ENCODE measurements around the gene TOE1.

GRCh38 chr1:45305231-45305630 lies 34.7 kb upstream of the TOE1 start:
- no peak for TF ChIP-seq CTCF (IDR thresholded peaks at IDR 0.05; ENCODE audit: low read length)
- no peak for TF ChIP-seq EZH2 (IDR thresholded peaks at IDR 0.05; ENCODE audit: borderline replicate concordance, low read length)

Measured in OCI-LY1 (cell line).